EH (cell line): Measurements from ENCODE around the gene RFT1.

Source experiments
- DNase-seq: peaks from one replicate; pipeline ENCODE4 v3.0.0-alpha.2; 2015; ENCODE audit warnings: low read depth

Gene RFT1

GRCh38 chr3:53149006-53149690, 18.9 kb upstream of the RFT1 start:
- no peak for DNase-seq

- DNase-seq: no peak
Measured at GRCh38 chr3:53147903-53148400, 17.7 kb upstream of the RFT1 start.

- no peak for DNase-seq
Measured at GRCh38 chr3:53147151-53147902, 17.1 kb upstream of the RFT1 start.

GRCh38 chr3:53146319-53146891, 16.2 kb upstream of the RFT1 start:
- DNase-seq: no peak

GRCh38 chr3:53145713-53146080, 15.5 kb upstream of the RFT1 start:
- DNase-seq: no peak

- no peak for DNase-seq
Measured at GRCh38 chr3:53144862-53145712, 14.9 kb upstream of the RFT1 start.

- DNase-seq: no peak
Measured at GRCh38 chr3:53144446-53144845, 14.2 kb upstream of the RFT1 start.

- no peak for DNase-seq
Measured at GRCh38 chr3:53142986-53143385, 12.8 kb upstream of the RFT1 start.

GRCh38 chr3:53140847-53141845, 10.9 kb upstream of the RFT1 start:
- peak; percentile 76 for DNase-seq

- peak; percentile 52 for DNase-seq
Measured at GRCh38 chr3:53139906-53140846, 9.9 kb upstream of the RFT1 start.

- DNase-seq: peak; percentile 49
Measured at GRCh38 chr3:53137835-53138446, 7.7 kb upstream of the RFT1 start.

GRCh38 chr3:53137221-53137620, 7.0 kb upstream of the RFT1 start:
- no peak for DNase-seq

GRCh38 chr3:53134631-53135232, 4.5 kb upstream of the RFT1 start:
- DNase-seq: peak; percentile 76

- no peak for DNase-seq
Measured at GRCh38 chr3:53132347-53132746, 2.1 kb upstream of the RFT1 start.

GRCh38 chr3:53131096-53131495, 861 bp upstream of the RFT1 start:
- DNase-seq: no peak

- DNase-seq: no peak
Measured at GRCh38 chr3:53129344-53129743, 891 bp downstream of the RFT1 start.

GRCh38 chr3:53126601-53127000, 3.6 kb downstream of the RFT1 start:
- no peak for DNase-seq

- no peak for DNase-seq
Measured at GRCh38 chr3:53123953-53124352, 6.3 kb downstream of the RFT1 start.

- no peak for DNase-seq
Measured at GRCh38 chr3:53123510-53123909, 6.7 kb downstream of the RFT1 start.
